PC-3 (cell line): ENCODE measurements around the gene AKAP8. TPM values are rescaled to one million over a fixed set of nuclear protein-coding genes. Genes with fewer than 3 reads are reported as not detected.
"Not testable (repeated sequence)": the region's sequence is repeated elsewhere in the genome, so short reads cannot be mapped to it uniquely, and the experiment has no call there.

Source experiments
- ATAC-seq: fragments of 200-7000 bp; cut with Tn5 transposase; 2 replicates; pipeline ENCODE4 v1.9.1; 2020; ENCODE audit warnings: mild to moderate bottlenecking, moderate library complexity
- BruUV-seq: library from RNA; stranded (reverse); fragments of 400-500 nt; replicated peaks from 2 replicates; lab custom pipeline; 2021; lab: Mats Ljungman, UMichigan
- CTCF ChIA-PET: fragments of 300-600 bp; sonication (Branson Sonifier 250); formaldehyde crosslinking; loops from one replicate; lab custom pipeline; 2022; ENCODE audit warnings: antibody characterized with exemption; lab: Charles Lee
- POLR2A ChIA-PET: fragments of 300-600 bp; sonication (Branson Sonifier 250); formaldehyde crosslinking; loops from one replicate; lab custom pipeline; 2022; ENCODE audit warnings: antibody characterized with exemption; ENCODE audit not compliant: unreplicated experiment; lab: Charles Lee
- DNase-seq: peaks from one replicate; pipeline ENCODE4 v3.0.0-alpha.2; 2015
- H2AFZ ChIP-seq: fragments of 300-600 bp; sonication (generic); 2 replicates; pipeline ENCODE4 v1.6.0; 2016; ENCODE audit warnings: antibody characterized with exemption, low read length
- H3F3A ChIP-seq: fragments of 300-600 bp; sonication (generic); one replicate; pipeline ENCODE4 v1.6.0; 2017; ENCODE audit warnings: antibody characterized with exemption, low read length, control low read depth, mild to moderate bottlenecking; ENCODE audit not compliant: unreplicated experiment
- H3K27ac ChIP-seq: fragments of 300-600 bp; sonication (generic); 2 replicates; pipeline ENCODE4 v1.5.1; 2016; ENCODE audit warnings: mild to moderate bottlenecking, low read length
- H3K27me3 ChIP-seq: fragments of 300-600 bp; sonication (generic); 2 replicates; pipeline ENCODE4 v1.6.1; 2016; ENCODE audit warnings: low read length, mixed read lengths
- H3K36me3 ChIP-seq: fragments of 300-600 bp; sonication (generic); 2 replicates; pipeline ENCODE4 v1.6.1; 2016; ENCODE audit warnings: low read depth, mixed run types, low read length, mixed read lengths
- H3K4me1 ChIP-seq: fragments of 300-600 bp; sonication (generic); 2 replicates; pipeline ENCODE4 v1.5.1; 2016; ENCODE audit warnings: low read length; ENCODE audit not compliant: insufficient read depth
- H3K4me2 ChIP-seq: fragments of 300-600 bp; sonication (generic); 2 replicates; pipeline ENCODE4 v1.6.0; 2016; ENCODE audit warnings: low read length
- H3K4me3 ChIP-seq: fragments of 300-600 bp; sonication (generic); 2 replicates; pipeline ENCODE4 v1.5.1; 2016; ENCODE audit warnings: mild to moderate bottlenecking, low read length, mixed read lengths
- H3K79me2 ChIP-seq: fragments of 300-600 bp; sonication (generic); 2 replicates; pipeline ENCODE4 v1.6.1; 2017; ENCODE audit warnings: low read length, mixed read lengths
- H3K9ac ChIP-seq: fragments of 300-600 bp; sonication (generic); 2 replicates; pipeline ENCODE4 v1.6.0; 2016; ENCODE audit warnings: mild to moderate bottlenecking, low read length
- H3K9me2 ChIP-seq: fragments of 300-600 bp; sonication (generic); replicated peaks from 2 replicates; pipeline ENCODE4 v1.6.1; 2016; ENCODE audit warnings: mixed run types, low read length, mixed read lengths
- H3K9me3 ChIP-seq: fragments of 300-600 bp; sonication (generic); 2 replicates; pipeline ENCODE4 v1.6.1; 2016; ENCODE audit warnings: low read length, mixed read lengths
- H4K20me1 ChIP-seq: fragments of 300-600 bp; sonication (generic); 2 replicates; pipeline ENCODE4 v1.6.1; 2016; ENCODE audit warnings: low read length, mixed read lengths
- CTCF ChIP-seq: fragments of 300-600 bp; sonication (generic); conservative IDR thresholded peaks from 2 replicates; pipeline ENCODE4 v1.5.1; 2017; ENCODE audit warnings: antibody characterized with exemption, low read depth, mild to moderate bottlenecking, low read length
- EZH2 ChIP-seq: fragments of 300-600 bp; sonication (generic); IDR thresholded peaks from one replicate; pipeline ENCODE4 v1.6.1; 2017; ENCODE audit warnings: antibody characterized with exemption, mild to moderate bottlenecking, low read length; ENCODE audit not compliant: unreplicated experiment
- EZH2phosphoT487 ChIP-seq: fragments of 300-600 bp; sonication (generic); IDR thresholded peaks from 2 replicates; pipeline ENCODE4 v1.6.1; 2018; ENCODE audit warnings: mild to moderate bottlenecking, antibody characterized with exemption, low read length, borderline replicate concordance
- intact Hi-C: fragments of 100-400 bp; cut with micrococcal nuclease; formaldehyde crosslinking; loops from 2 replicates; pipeline ENCODE4 v1.9.0; 2023
- total RNA-seq: library from RNA; depleted of rRNA; stranded (reverse); fragments of >200 nt; gene quantifications from 2 replicates; pipeline ENCODE4 v1.2.3, GENCODE V29; 2014

Gene AKAP8
- total RNA-seq, 1 experiment from 2014 or later = 36.3 TPM

- BruUV-seq = no TSS peak
- Histone ChIP-seq H3K4me3 (peak overlapping the region; percentile 97), H3K4me1 (peaks cover 23% of the 10 kb centered on the region), H3K27me3 (no peaks in the 10 kb centered on the region), H3K4me2 (peak overlapping the region; percentile 97), H2AFZ (no peak overlapping the region), H3K9me2 (no peaks in the 10 kb centered on the region), H3K9ac (peak overlapping the region; percentile 92), H3F3A (no peaks in the 10 kb centered on the region), H3K36me3 (peaks cover 23% of the 10 kb centered on the region), H4K20me1 (peaks cover 35% of the 10 kb centered on the region), H3K9me3 (no peaks in the 10 kb centered on the region), H3K27ac (no peak overlapping the region), H3K79me2 (peaks cover 60% of the 10 kb centered on the region)
- DNase-seq (peak; percentile 6), ATAC-seq (no peak)
- CTCF ChIA-PET = no interaction called here
- intact Hi-C loops = loop anchor here (10.0 kb wide), 1 partner anchor 153 kb away; no protein-coding TSS in a partner anchor
- TF ChIP-seq EZH2phosphoT487 = no peak
- TF ChIP-seq CTCF = no peak
- no peak for TF ChIP-seq EZH2
- POLR2A ChIA-PET = interaction anchor here (0.6 kb wide), 1 partner anchor 536 kb away, joined by 4 read pairs; no protein-coding TSS in a partner anchor
Observed at GRCh38 chr19:15417699-15418098, 38.1 kb upstream of the AKAP8 start.

DNA sequence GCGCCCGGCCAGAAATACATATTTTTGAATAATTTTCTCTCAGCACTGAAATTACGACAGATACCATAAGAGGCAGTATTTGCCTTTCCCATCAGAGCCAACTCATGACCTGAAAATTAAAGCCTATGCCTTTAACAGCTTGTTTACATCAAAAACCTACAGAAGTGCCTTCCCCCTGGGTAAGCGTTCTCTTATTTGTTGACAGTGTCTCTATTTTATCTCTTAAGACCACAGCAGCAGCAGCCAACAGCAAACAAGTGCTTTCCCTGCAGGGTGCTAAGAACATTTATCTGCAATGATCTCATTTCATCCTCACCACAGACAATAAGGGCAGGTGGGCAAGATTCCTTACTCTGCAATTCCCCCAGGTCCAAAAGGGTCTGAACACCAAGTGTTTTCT, 33.2 kb upstream of the AKAP8 start:
- Histone ChIP-seq H3K9ac (no peak overlapping the region), H3K9me2 (no peaks in the 10 kb centered on the region), H3K27ac (no peak overlapping the region), H3K27me3 (no peaks in the 10 kb centered on the region), H3F3A (no peaks in the 10 kb centered on the region), H4K20me1 (peaks cover 38% of the 10 kb centered on the region), H3K79me2 (peaks cover 100% of the 10 kb centered on the region), H3K4me1 (peaks cover 14% of the 10 kb centered on the region), H3K36me3 (peaks cover 38% of the 10 kb centered on the region), H3K9me3 (no peaks in the 10 kb centered on the region), H3K4me2 (no peak overlapping the region), H3K4me3 (no peak overlapping the region), H2AFZ (no peak overlapping the region)
- ChIA-PET CTCF (interaction anchor here (0.6 kb wide), 1 partner anchor 40 kb away, joined by 3 read pairs; no protein-coding TSS in a partner anchor), POLR2A (no interaction called here)
- intact Hi-C loops = loop anchor here (10.0 kb wide), 1 partner anchor 148 kb away; no protein-coding TSS in a partner anchor
- TF ChIP-seq CTCF = no peak
- TF ChIP-seq EZH2 = no peak
- TF ChIP-seq EZH2phosphoT487 = no peak
- no peak for ATAC-seq
- DNase-seq = no peak
- BruUV-seq = no TSS peak

DNA sequence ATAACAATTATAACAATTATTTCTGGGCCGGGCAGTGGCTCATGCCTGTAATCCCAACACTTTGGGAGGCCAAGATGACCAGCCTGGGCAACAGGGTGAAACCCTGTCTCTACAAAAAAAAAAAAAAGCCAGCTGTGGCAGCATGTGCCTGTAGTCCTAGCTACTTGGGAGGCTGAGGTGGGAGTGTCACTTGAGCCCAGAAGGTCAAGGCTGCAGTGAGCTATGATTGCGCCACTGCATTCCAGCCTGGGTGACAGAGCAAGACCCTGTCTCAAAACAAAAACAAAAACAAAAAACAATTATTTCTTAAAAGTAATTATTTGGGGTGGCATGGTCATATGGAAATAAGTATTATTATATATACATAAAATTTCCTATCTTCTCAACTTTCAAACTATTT, 31.8 kb upstream of the AKAP8 start:
- H3K9ac ChIP-seq, H2AFZ ChIP-seq, H3K9me3 ChIP-seq, H3K4me2 ChIP-seq, BruUV-seq, H3K9me2 ChIP-seq, H3K27ac ChIP-seq, H3F3A ChIP-seq, ATAC-seq, POLR2A ChIA-PET, H3K4me3 ChIP-seq, CTCF ChIA-PET, DNase-seq, H3K27me3 ChIP-seq, H3K4me1 ChIP-seq: not testable (repeated sequence)
- peaks cover 35% of the 10 kb centered on the region for H3K36me3 ChIP-seq
- peaks cover 100% of the 10 kb centered on the region for H3K79me2 ChIP-seq
- intact Hi-C loops = loop anchor here (10.0 kb wide), 1 partner anchor 147 kb away; no protein-coding TSS in a partner anchor
- peaks cover 36% of the 10 kb centered on the region for H4K20me1 ChIP-seq
